ENCODE results near the gene MAP3K7. TPM values are rescaled to one million over a fixed set of nuclear protein-coding genes. Genes with fewer than 3 reads are reported as not detected.

The MAP3K7 gene
- 32.5 TPM for total RNA-seq

- DNase-seq (ENCODE audit: low spot score) (peak; percentile 96), ATAC-seq (peak; percentile 98)
- intact Hi-C loops (cut with DNase I) = no loop called here
Measured at GRCh38 chr6:90586836-90587638, at the start of gene MAP3K7. Gene MAP3K7, minus strand, starts transcription at chr6:90587072. Its CDS starts 189 bp downstream, at chr6:90586883.

GRCh38 chr6:90631046-90631445 is 44.2 kb upstream of the MAP3K7 start:
- DNase-seq (ENCODE audit: low spot score) = no peak
- intact Hi-C loops (cut with DNase I) = no loop called here
- ATAC-seq = no peak

- no peak for DNase-seq (ENCODE audit: low spot score)
- no peak for ATAC-seq
- intact Hi-C loops (cut with DNase I) = no loop called here
Measured at GRCh38 chr6:90621581-90621980, 34.7 kb upstream of the MAP3K7 start.

GRCh38 chr6:90619221-90619620 is 32.3 kb upstream of the MAP3K7 start:
- ATAC-seq (no peak), DNase-seq (ENCODE audit: low spot score) (no peak)
- intact Hi-C loops (cut with DNase I) = no loop called here

- intact Hi-C loops (cut with DNase I) = no loop called here
- no peak for ATAC-seq
- no peak for DNase-seq (ENCODE audit: low spot score)
Measured at GRCh38 chr6:90612313-90612680, 25.4 kb upstream of the MAP3K7 start.

GRCh38 chr6:90611543-90612312 is 24.9 kb upstream of the MAP3K7 start:
- DNase-seq (ENCODE audit: low spot score) (no peak), ATAC-seq (no peak)
- intact Hi-C loops (cut with DNase I) = no loop called here

- peak; percentile 78 for ATAC-seq
- peak; percentile 60 for DNase-seq (ENCODE audit: low spot score)
- intact Hi-C loops (cut with DNase I) = no loop called here
Measured at GRCh38 chr6:90610751-90611542, 24.1 kb upstream of the MAP3K7 start.

GRCh38 chr6:90610301-90610750 is 23.5 kb upstream of the MAP3K7 start:
- peak; percentile 59 for ATAC-seq
- intact Hi-C loops (cut with DNase I) = no loop called here
- no peak for DNase-seq (ENCODE audit: low spot score)

GRCh38 chr6:90605749-90606340 is 19.0 kb upstream of the MAP3K7 start:
- intact Hi-C loops (cut with DNase I) = no loop called here

GRCh38 chr6:90604546-90604945 is 17.7 kb upstream of the MAP3K7 start:
- intact Hi-C loops (cut with DNase I) = no loop called here
- no peak for DNase-seq (ENCODE audit: low spot score)
- ATAC-seq = no peak

More at GRCh38 chr6:90605749-90606340, 19.0 kb upstream of the MAP3K7 start:
- no peak for DNase-seq (ENCODE audit: low spot score)
- ATAC-seq = no peak

- DNase-seq (ENCODE audit: low spot score) (no peak), ATAC-seq (no peak)
- intact Hi-C loops (cut with DNase I) = no loop called here
Measured at GRCh38 chr6:90599151-90599550, 12.3 kb upstream of the MAP3K7 start.

GRCh38 chr6:90598192-90598951 is 11.5 kb upstream of the MAP3K7 start:
- intact Hi-C loops (cut with DNase I) = no loop called here
- DNase-seq (ENCODE audit: low spot score) (no peak), ATAC-seq (no peak)

- intact Hi-C loops (cut with DNase I) = no loop called here
- DNase-seq (ENCODE audit: low spot score) = no peak
- no peak for ATAC-seq
Measured at GRCh38 chr6:90596967-90597539, 10.2 kb upstream of the MAP3K7 start.

- no peak for DNase-seq (ENCODE audit: low spot score)
- intact Hi-C loops (cut with DNase I) = no loop called here
- ATAC-seq = no peak
Measured at GRCh38 chr6:90595854-90596253, 9.0 kb upstream of the MAP3K7 start.

- DNase-seq (ENCODE audit: low spot score) = no peak
- intact Hi-C loops (cut with DNase I) = no loop called here
- peak; percentile 36 for ATAC-seq
Measured at GRCh38 chr6:90586546-90586835, 381 bp downstream of the MAP3K7 start.

- DNase-seq (ENCODE audit: low spot score) (no peak), ATAC-seq (no peak)
- intact Hi-C loops (cut with DNase I) = no loop called here
Measured at GRCh38 chr6:90584636-90585255, 2.1 kb downstream of the MAP3K7 start.

- intact Hi-C loops (cut with DNase I) = no loop called here
- DNase-seq (ENCODE audit: low spot score) = no peak
- ATAC-seq = no peak
Measured at GRCh38 chr6:90583836-90584481, 2.9 kb downstream of the MAP3K7 start.

Data from sciatic nerve (tissue), 2 donors.